HepG2 (cell line): ENCODE measurements around the gene LRIG1. TPM values are rescaled to one million over a fixed set of nuclear protein-coding genes. Genes with fewer than 3 reads are reported as not detected.

ENCODE experiments used
- ATAC-seq: fragments of 200-7000 bp; cut with Tn5 transposase; 3 replicates; pipeline ENCODE4 v1.9.1; 2020; ENCODE audit warnings: mild to moderate bottlenecking, moderate library complexity
- BruUV-seq: library from RNA; stranded (reverse); fragments of 400-500 nt; replicated peaks from 2 replicates; lab custom pipeline; 2021; lab: Mats Ljungman, UMichigan
- CTCF ChIA-PET: fragments of 300-600 bp; formaldehyde crosslinking; extraction: SDS; loops from one replicate; lab custom pipeline; 2021; ENCODE audit warnings: low total read pairs, inconsistent platforms, low intra/inter-chr PET ratio; lab: Yijun Ruan, JAX
- POLR2A ChIA-PET: fragments of 350-600 bp; sonication (Branson Sonifier 250); formaldehyde crosslinking; loops from one replicate; lab custom pipeline; 2020; ENCODE audit warnings: antibody characterized with exemption, inconsistent platforms; lab: Yijun Ruan, JAX
- DNase-seq: peaks from one replicate; pipeline ENCODE4 v3.0.0-alpha.2; 2015; ENCODE audit warnings: low spot score
- FAIRE-seq: peaks from 3 replicates; lab custom pipeline; 2011; peaks lifted over from hg19 to GRCh38; lab: Jason Lieb, UNC
- H2AFZ ChIP-seq: one replicate; pipeline ENCODE4 v1.6.1; 2011; ENCODE audit warnings: low read length, inconsistent platforms
- H3K27ac ChIP-seq: fragments of 300-600 bp; 3 replicates; pipeline ENCODE4 v1.8.0; 2011; ENCODE audit warnings: mixed run types, mild to moderate bottlenecking, mixed read lengths, low read length, inconsistent platforms; ENCODE audit not compliant: insufficient read depth; ENCODE audit errors: extremely low read length
- H3K27me3 ChIP-seq, 2 experiments: fragments of 200-600 bp in 1 of 2; 2 replicates in 1 of 2; 3 replicates in 1 of 2; pipeline versions ENCODE4 v1.6.0 to v1.8.0; 2011; ENCODE audit warnings: low read length in 2 of 2, mild to moderate bottlenecking in 2 of 2, moderate library complexity in 2 of 2, inconsistent platforms in 1 of 2; ENCODE audit not compliant: insufficient read depth in 2 of 2, control insufficient read depth in 1 of 2
- H3K36me3 ChIP-seq, 2 experiments: fragments of 200-600 bp in 1 of 2; replicated peaks in 1 of 2; 2 replicates in 1 of 2; 3 replicates in 1 of 2; pipeline versions ENCODE4 v1.5.1 to v1.8.0; 2011; ENCODE audit warnings: low read length in 2 of 2, inconsistent platforms in 1 of 2; ENCODE audit not compliant: insufficient read depth in 2 of 2, control insufficient read depth in 1 of 2
- H3K4me1 ChIP-seq: 2 replicates; pipeline ENCODE4 v1.5.1; 2012; ENCODE audit warnings: low read length, inconsistent platforms; ENCODE audit not compliant: insufficient read depth
- H3K4me2 ChIP-seq: 2 replicates; pipeline ENCODE4 v1.6.0; 2011; ENCODE audit warnings: low read depth, low read length, inconsistent platforms
- H3K4me3 ChIP-seq, 3 experiments: fragments of 200-600 bp in 1 of 3; sonication (generic), shearing (Covaris generic) in 1 of 3; replicated peaks in 1 of 3; 2 replicates each; pipeline ENCODE4 v1.5.1; 2011 to 2016; ENCODE audit warnings: low read length in 3 of 3, inconsistent platforms in 2 of 3, low read depth in 2 of 3, mild to moderate bottlenecking in 2 of 3, control low read depth in 1 of 3, mixed read lengths in 1 of 3; ENCODE audit not compliant: insufficient read depth in 1 of 3
- H3K79me2 ChIP-seq: one replicate; pipeline ENCODE4 v1.6.1; 2011; ENCODE audit warnings: low read length, inconsistent platforms; ENCODE audit not compliant: insufficient read depth
- H3K9ac ChIP-seq: 2 replicates; pipeline ENCODE4 v1.6.0; 2011; ENCODE audit warnings: mild to moderate bottlenecking, low read depth, low read length, inconsistent platforms; ENCODE audit not compliant: insufficient read depth
- H3K9me3 ChIP-seq: 2 replicates; pipeline ENCODE4 v1.5.1; 2012; ENCODE audit warnings: mild to moderate bottlenecking, low read length
- H4K20me1 ChIP-seq: 2 replicates; pipeline ENCODE4 v1.6.0; 2011; ENCODE audit warnings: inconsistent platforms, mild to moderate bottlenecking, low read length, moderate library complexity; ENCODE audit not compliant: insufficient read depth
- KAT8 ChIP-seq: IDR thresholded peaks from 2 replicates; pipeline ENCODE4 v1.6.1; 2016; ENCODE audit warnings: missing genetic modification reagents, missing compliant biosample characterization
- KMT2A ChIP-seq: sonication (generic); formaldehyde crosslinking; IDR thresholded peaks from 2 replicates; pipeline ENCODE4 v1.4.0; 2020; ENCODE audit warnings: missing genetic modification reagents
- MXD4 ChIP-seq: IDR thresholded peaks from 2 replicates; pipeline ENCODE4 v1.6.1; 2016; ENCODE audit warnings: mild to moderate bottlenecking, missing biosample characterization, missing genetic modification reagents
- MXI1 ChIP-seq: IDR thresholded peaks from 3 replicates; pipeline ENCODE4 v1.6.1; 2012; ENCODE audit warnings: low read depth, low read length, inconsistent platforms, borderline replicate concordance
- NAIF1 ChIP-seq: sonication (generic); formaldehyde crosslinking; IDR thresholded peaks from 2 replicates; pipeline ENCODE4 v1.5.0; 2020; ENCODE audit warnings: mild to moderate bottlenecking, missing genetic modification reagents, borderline replicate concordance
- PCBP1 ChIP-seq: fragments of 200-400 bp; formaldehyde crosslinking; IDR thresholded peaks from 2 replicates; pipeline ENCODE4 v1.6.1; 2017; ENCODE audit warnings: mild to moderate bottlenecking, low read depth, low read length, borderline replicate concordance
- RARG ChIP-seq: sonication (generic); formaldehyde crosslinking; IDR thresholded peaks from 2 replicates; pipeline ENCODE4 v1.4.0; 2020; ENCODE audit warnings: low read depth, mild to moderate bottlenecking, missing genetic modification reagents
- SRSF9 ChIP-seq: fragments of 200-400 bp; formaldehyde crosslinking; IDR thresholded peaks from 2 replicates; pipeline ENCODE4 v1.6.1; 2018; ENCODE audit warnings: borderline replicate concordance, mild to moderate bottlenecking, low read depth, low read length; ENCODE audit not compliant: insufficient read depth, poor library complexity, severe bottlenecking
- TOE1 ChIP-seq: sonication (generic); formaldehyde crosslinking; IDR thresholded peaks from 2 replicates; pipeline ENCODE4 v1.4.0; 2020; ENCODE audit warnings: mild to moderate bottlenecking, missing genetic modification reagents
- XBP1 ChIP-seq: sonication (generic); formaldehyde crosslinking; IDR thresholded peaks from 2 replicates; pipeline ENCODE4 v1.5.0; 2020; ENCODE audit warnings: missing genetic modification reagents
- ZNF160 ChIP-seq: sonication (generic); formaldehyde crosslinking; IDR thresholded peaks from 2 replicates; pipeline ENCODE4 v1.8.0; 2022; ENCODE audit warnings: mild to moderate bottlenecking, inconsistent platforms, missing genetic modification reagents
- ZNF598 ChIP-seq: sonication (generic); formaldehyde crosslinking; IDR thresholded peaks from 2 replicates; pipeline ENCODE4 v1.5.1; 2020; ENCODE audit warnings: mild to moderate bottlenecking, missing genetic modification reagents, borderline replicate concordance
- ZNF687 ChIP-seq: sonication (generic); formaldehyde crosslinking; IDR thresholded peaks from 2 replicates; pipeline ENCODE4 v1.5.1; 2020; ENCODE audit warnings: mild to moderate bottlenecking, missing genetic modification reagents, moderate library complexity
- ZNF746 ChIP-seq: sonication (generic); formaldehyde crosslinking; IDR thresholded peaks from 2 replicates; pipeline ENCODE4 v1.8.0; 2022; ENCODE audit warnings: mild to moderate bottlenecking, missing genetic modification reagents
- ZNF761 ChIP-seq: sonication (generic); formaldehyde crosslinking; conservative IDR thresholded peaks from 2 replicates; pipeline ENCODE4 v1.4.0; 2020; ENCODE audit warnings: mild to moderate bottlenecking, missing genetic modification reagents
- ZNF883 ChIP-seq: sonication (generic); formaldehyde crosslinking; IDR thresholded peaks from 2 replicates; pipeline ENCODE4 v1.5.1; 2020; ENCODE audit warnings: mild to moderate bottlenecking, missing genetic modification reagents; ENCODE audit errors: not compliant biosample characterization
- WGBS: methylation state at CpG from one replicate; pipeline ENCODE4 v1.1.6; 2017; ENCODE audit warnings: low lambda C conversion rate; 5-methylcytosine and 5-hydroxymethylcytosine counted together
- in situ Hi-C: cut with HindIII; loops from 2 replicates; pipeline ENCODE4 v1.10.0; 2017; ENCODE audit warnings: low pct_unique_long_range_greater_than_20kb; ENCODE audit not compliant: extremely low pct_ligation_motif_present
- intact Hi-C: fragments of 100-400 bp; cut with micrococcal nuclease; formaldehyde crosslinking; loops from one replicate; pipeline ENCODE4 v1.10.0; 2022; ENCODE audit not compliant: unreplicated experiment
- polyA plus RNA-seq, 8 experiments: library from polyadenylated mRNA; depleted of rRNA in 3 of 8; stranded (reverse) in 7 of 8; unstranded in 1 of 8; fragments of >200 nt; fragmentation: Illumina TruSeq in 4 of 8; extraction: Trizol in 4 of 8; gene quantifications; 2 replicates each; pipeline versions ENCODE4 v1.2.1 to v1.2.3, GENCODE V29; 2011 to 2016; ENCODE audit warnings: low read depth in 4 of 8, missing spikeins in 1 of 8, mixed read lengths in 1 of 8; ENCODE audit not compliant: insufficient read depth in 1 of 8
- total RNA-seq, 5 experiments: library from RNA; depleted of rRNA; stranded (reverse); fragments of >200 nt; fragmentation: Illumina TruSeq; extraction: Trizol; gene quantifications; 2 replicates each; pipeline ENCODE4 v1.2.3, GENCODE V29; 2016; ENCODE audit warnings: low read depth in 1 of 5
- TF ChIP-seq, protein P1 (sequence below): IDR thresholded peaks from 2 replicates; pipeline ENCODE4 v1.6.1; 2018; ENCODE audit warnings: missing genetic modification reagents, mild to moderate bottlenecking, missing compliant biosample characterization
- TF ChIP-seq, protein P2 (sequence below): sonication (generic); formaldehyde crosslinking; IDR thresholded peaks from 2 replicates; pipeline ENCODE4 v1.8.0; 2022; ENCODE audit warnings: mild to moderate bottlenecking, missing genetic modification reagents, moderate library complexity

Gene LRIG1
- total and polyA plus RNA-seq, 2 of the 13 experiments (the other 11 are each of a cell fraction or from before 2014, with no cell fraction given), result 17.8 to 24.8 TPM

DNA sequence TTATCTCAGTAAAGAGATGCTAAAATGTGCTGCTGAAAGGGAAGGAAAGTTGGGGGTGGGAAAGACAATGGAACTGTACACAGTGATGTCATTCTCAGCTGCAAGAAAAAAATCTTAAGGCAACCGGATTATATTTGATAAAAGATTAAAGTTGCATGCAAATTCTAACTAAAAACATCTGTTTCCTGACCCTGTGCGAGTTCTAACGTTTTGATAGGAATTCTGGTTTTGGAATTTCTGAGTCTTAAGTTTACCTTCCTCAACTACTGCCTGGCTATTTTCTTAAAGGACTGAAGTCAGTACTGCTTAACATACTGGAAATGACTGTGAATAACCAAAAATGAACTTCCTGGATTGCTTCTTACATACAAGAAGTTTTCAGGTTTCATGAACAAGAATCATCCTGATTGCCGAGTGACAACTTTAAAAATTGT lies 164.5 kb downstream of the LRIG1 start:
- Histone ChIP-seq H3K9me3 (no peaks in the 10 kb centered on the region), H2AFZ (no peak overlapping the region), H3K9ac (no peak overlapping the region), H3K27me3 (no peaks in the 10 kb centered on the region), H3K27ac (no peak overlapping the region), H4K20me1 (no peaks in the 10 kb centered on the region), H3K4me3 (no peak overlapping the region), H3K4me2 (no peak overlapping the region), H3K36me3 (no peaks in the 10 kb centered on the region)
- ATAC-seq, result no peak
- POLR2A ChIA-PET, result no interaction called here
- no TSS peak for BruUV-seq
- 89% methylated on average over 4 of the region's 4 CpGs for WGBS
- in situ Hi-C loops, result no loop called here
- DNase-seq, result no peak
- CTCF ChIA-PET, result no interaction called here
- no peak for FAIRE-seq
- no peak for TF ChIP-seq ZNF746
- TF ChIP-seq MXD4 (CRISPR knock-in tag), result no peak
- TF ChIP-seq SRSF9, result no peak
- no peak for TF ChIP-seq KAT8
- TF ChIP-seq TOE1, result no peak
- TF ChIP-seq ZNF761 (CRISPR knock-in tag), result no peak
- TF ChIP-seq KMT2A (CRISPR knock-in tag), result no peak
- no peak for TF ChIP-seq NAIF1 (CRISPR knock-in tag)
- TF ChIP-seq XBP1 (CRISPR knock-in tag), result no peak
- no peak for TF ChIP-seq MXI1
- no peak for TF ChIP-seq ZNF687 (CRISPR knock-in tag)
- TF ChIP-seq, protein P1, sequence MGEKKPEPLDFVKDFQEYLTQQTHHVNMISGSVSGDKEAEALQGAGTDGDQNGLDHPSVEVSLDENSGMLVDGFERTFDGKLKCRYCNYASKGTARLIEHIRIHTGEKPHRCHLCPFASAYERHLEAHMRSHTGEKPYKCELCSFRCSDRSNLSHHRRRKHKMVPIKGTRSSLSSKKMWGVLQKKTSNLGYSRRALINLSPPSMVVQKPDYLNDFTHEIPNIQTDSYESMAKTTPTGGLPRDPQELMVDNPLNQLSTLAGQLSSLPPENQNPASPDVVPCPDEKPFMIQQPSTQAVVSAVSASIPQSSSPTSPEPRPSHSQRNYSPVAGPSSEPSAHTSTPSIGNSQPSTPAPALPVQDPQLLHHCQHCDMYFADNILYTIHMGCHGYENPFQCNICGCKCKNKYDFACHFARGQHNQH (CRISPR knock-in tag), result no peak
- TF ChIP-seq, protein P2, sequence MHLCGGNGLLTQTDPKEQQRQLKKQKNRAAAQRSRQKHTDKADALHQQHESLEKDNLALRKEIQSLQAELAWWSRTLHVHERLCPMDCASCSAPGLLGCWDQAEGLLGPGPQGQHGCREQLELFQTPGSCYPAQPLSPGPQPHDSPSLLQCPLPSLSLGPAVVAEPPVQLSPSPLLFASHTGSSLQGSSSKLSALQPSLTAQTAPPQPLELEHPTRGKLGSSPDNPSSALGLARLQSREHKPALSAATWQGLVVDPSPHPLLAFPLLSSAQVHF, result no peak
- TF ChIP-seq ZNF598 (CRISPR knock-in tag), result no peak
- no peak for TF ChIP-seq RARG (CRISPR knock-in tag)
- TF ChIP-seq PCBP1, result no peak
- no peak for TF ChIP-seq ZNF883 (CRISPR knock-in tag)
- TF ChIP-seq ZNF160 (CRISPR knock-in tag), result no peak
- TF ChIP-seq, all 625 proteins: peak for 0
- intact Hi-C loops, result no loop called here
- H3K79me2 ChIP-seq, result no peaks in the 10 kb centered on the region
- 0 out of 2 replicates have a peak, but pooled peaks cover 3% of the 10 kb centered on the region for H3K4me1 ChIP-seq
